GM23338 (cell line): ENCODE results near the gene TLE3.

Experiments
- EZH2 ChIP-seq: fragments of 200-600 bp; sonication (generic); IDR thresholded peaks from one replicate; pipeline ENCODE4 v1.8.0; 2017; ENCODE audit warnings: antibody characterized with exemption, mild to moderate bottlenecking, low read depth; ENCODE audit not compliant: unreplicated experiment
- EZH2phosphoT487 ChIP-seq: fragments of 200-600 bp; sonication (generic); IDR thresholded peaks from one replicate; pipeline ENCODE4 v1.8.1; 2018; ENCODE audit warnings: antibody characterized with exemption; ENCODE audit not compliant: unreplicated experiment
- JUNB ChIP-seq: IDR thresholded peaks from one replicate; pipeline ENCODE4 v1.6.1; 2016; ENCODE audit warnings: antibody characterized with exemption; ENCODE audit not compliant: unreplicated experiment
- POLR2AphosphoS5 ChIP-seq: IDR thresholded peaks from 2 replicates; pipeline ENCODE4 v1.6.1; 2016; ENCODE audit warnings: antibody characterized with exemption, low read depth
- STAT1 ChIP-seq: IDR thresholded peaks from one replicate; pipeline ENCODE4 v1.6.1; 2016; ENCODE audit warnings: antibody characterized with exemption; ENCODE audit not compliant: unreplicated experiment
- ZNF331 ChIP-seq: fragments of 250-450 bp; sonication (Bioruptor Pico); IDR thresholded peaks from 2 replicates; pipeline ENCODE4 v1.5.0; 2020; ENCODE audit warnings: low read depth, mild to moderate bottlenecking, moderate library complexity
- TF ChIP-seq, protein P1 (sequence below): IDR thresholded peaks from one replicate; pipeline ENCODE4 v1.6.1; 2018; ENCODE audit warnings: antibody characterized with exemption; ENCODE audit not compliant: unreplicated experiment
- TF ChIP-seq, protein P2 (sequence below), 2 experiments: fragments of 200-600 bp in 1 of 2; sonication (generic) in 1 of 2; conservative IDR thresholded peaks; 2 replicates each; pipeline versions ENCODE4 v1.5.1 to v1.6.1; 2016 to 2017; ENCODE audit warnings: antibody characterized with exemption in 2 of 2, low read depth in 2 of 2, mild to moderate bottlenecking in 2 of 2, moderate library complexity in 1 of 2
- TF ChIP-seq, protein P3 (sequence below): IDR thresholded peaks from 2 replicates; pipeline ENCODE4 v1.6.1; 2016; ENCODE audit warnings: antibody characterized with exemption

DNA sequence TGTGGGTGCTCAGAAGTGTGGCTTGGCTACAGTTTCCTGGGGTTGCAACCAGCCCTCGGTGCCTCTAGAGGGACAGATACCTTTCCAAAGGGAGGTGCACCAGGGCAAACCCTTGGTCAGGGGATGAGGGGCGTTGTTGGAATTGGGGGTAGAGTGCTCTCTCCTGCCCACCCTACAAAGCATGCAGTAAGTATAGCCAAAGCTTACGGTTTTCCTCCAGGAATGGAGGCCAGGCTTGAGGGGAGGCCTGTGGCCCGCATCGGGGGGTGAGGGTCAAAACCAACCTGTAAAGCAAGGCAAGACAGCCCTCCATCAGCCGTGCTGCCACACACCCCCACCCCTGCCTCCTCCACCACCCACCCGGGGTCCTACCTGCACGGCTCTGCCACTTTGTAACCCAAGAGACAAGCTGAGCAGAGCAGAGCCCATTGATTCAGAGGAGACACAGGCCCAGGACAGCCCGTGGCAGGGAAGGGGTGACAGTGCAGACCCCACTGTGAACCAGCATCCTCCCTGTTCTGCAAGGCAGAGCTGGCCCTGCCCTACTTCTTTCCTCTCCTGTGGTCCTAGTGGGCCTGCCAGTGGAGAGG, 41.5 kb downstream of the TLE3 start:
- TF ChIP-seq POLR2AphosphoS5, result no peak
- TF ChIP-seq EZH2phosphoT487, result no peak
- TF ChIP-seq, protein P1, sequence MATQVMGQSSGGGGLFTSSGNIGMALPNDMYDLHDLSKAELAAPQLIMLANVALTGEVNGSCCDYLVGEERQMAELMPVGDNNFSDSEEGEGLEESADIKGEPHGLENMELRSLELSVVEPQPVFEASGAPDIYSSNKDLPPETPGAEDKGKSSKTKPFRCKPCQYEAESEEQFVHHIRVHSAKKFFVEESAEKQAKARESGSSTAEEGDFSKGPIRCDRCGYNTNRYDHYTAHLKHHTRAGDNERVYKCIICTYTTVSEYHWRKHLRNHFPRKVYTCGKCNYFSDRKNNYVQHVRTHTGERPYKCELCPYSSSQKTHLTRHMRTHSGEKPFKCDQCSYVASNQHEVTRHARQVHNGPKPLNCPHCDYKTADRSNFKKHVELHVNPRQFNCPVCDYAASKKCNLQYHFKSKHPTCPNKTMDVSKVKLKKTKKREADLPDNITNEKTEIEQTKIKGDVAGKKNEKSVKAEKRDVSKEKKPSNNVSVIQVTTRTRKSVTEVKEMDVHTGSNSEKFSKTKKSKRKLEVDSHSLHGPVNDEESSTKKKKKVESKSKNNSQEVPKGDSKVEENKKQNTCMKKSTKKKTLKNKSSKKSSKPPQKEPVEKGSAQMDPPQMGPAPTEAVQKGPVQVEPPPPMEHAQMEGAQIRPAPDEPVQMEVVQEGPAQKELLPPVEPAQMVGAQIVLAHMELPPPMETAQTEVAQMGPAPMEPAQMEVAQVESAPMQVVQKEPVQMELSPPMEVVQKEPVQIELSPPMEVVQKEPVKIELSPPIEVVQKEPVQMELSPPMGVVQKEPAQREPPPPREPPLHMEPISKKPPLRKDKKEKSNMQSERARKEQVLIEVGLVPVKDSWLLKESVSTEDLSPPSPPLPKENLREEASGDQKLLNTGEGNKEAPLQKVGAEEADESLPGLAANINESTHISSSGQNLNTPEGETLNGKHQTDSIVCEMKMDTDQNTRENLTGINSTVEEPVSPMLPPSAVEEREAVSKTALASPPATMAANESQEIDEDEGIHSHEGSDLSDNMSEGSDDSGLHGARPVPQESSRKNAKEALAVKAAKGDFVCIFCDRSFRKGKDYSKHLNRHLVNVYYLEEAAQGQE, result no peak
- TF ChIP-seq, protein P2, sequence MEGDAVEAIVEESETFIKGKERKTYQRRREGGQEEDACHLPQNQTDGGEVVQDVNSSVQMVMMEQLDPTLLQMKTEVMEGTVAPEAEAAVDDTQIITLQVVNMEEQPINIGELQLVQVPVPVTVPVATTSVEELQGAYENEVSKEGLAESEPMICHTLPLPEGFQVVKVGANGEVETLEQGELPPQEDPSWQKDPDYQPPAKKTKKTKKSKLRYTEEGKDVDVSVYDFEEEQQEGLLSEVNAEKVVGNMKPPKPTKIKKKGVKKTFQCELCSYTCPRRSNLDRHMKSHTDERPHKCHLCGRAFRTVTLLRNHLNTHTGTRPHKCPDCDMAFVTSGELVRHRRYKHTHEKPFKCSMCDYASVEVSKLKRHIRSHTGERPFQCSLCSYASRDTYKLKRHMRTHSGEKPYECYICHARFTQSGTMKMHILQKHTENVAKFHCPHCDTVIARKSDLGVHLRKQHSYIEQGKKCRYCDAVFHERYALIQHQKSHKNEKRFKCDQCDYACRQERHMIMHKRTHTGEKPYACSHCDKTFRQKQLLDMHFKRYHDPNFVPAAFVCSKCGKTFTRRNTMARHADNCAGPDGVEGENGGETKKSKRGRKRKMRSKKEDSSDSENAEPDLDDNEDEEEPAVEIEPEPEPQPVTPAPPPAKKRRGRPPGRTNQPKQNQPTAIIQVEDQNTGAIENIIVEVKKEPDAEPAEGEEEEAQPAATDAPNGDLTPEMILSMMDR (conservative IDR thresholded peaks at IDR 0.05; ENCODE audit: low read depth in 2 of 2), result no peak
- no peak for TF ChIP-seq EZH2
- no peak for TF ChIP-seq ZNF331
- TF ChIP-seq, protein P3, sequence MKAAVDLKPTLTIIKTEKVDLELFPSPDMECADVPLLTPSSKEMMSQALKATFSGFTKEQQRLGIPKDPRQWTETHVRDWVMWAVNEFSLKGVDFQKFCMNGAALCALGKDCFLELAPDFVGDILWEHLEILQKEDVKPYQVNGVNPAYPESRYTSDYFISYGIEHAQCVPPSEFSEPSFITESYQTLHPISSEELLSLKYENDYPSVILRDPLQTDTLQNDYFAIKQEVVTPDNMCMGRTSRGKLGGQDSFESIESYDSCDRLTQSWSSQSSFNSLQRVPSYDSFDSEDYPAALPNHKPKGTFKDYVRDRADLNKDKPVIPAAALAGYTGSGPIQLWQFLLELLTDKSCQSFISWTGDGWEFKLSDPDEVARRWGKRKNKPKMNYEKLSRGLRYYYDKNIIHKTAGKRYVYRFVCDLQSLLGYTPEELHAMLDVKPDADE, result no peak
- no peak for TF ChIP-seq STAT1
- no peak for TF ChIP-seq JUNB
